ENCODE measurements around the gene DUSP28.
"Not testable (repeated sequence)": the region's sequence is repeated elsewhere in the genome, so short reads cannot be mapped to it uniquely, and the experiment has no call there.

Gene DUSP28

DNA sequence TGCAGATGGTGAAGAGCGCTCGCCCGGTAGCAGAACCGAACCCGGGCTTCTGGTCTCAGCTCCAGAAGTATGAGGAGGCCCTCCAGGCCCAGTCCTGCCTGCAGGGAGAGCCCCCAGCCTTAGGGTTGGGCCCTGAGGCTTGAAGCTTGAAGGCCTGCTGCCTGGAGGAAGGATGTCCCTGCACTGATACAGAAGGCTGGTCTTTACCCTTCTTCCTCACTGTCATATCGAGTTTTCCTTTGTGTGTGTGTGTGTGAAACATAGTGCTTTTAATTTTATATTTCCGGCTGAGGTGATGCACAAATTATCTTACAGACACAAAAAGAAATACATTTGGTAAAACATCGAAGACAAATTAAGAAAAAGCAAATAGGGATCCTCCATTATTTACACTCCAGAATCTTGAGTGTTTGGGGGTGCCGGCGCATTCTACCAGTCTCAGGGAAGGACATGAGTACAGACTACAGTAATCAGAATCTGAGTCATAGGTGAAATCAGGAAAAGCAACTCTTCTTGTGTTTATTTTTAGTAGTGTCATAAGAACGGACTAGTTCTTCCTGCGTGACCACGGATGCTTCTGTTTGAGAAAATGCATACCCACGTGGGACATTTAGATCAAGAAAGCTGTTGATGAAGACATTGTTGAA lies 1.3 kb downstream of the DUSP28 start:
- DNase-seq: no peak

DNA sequence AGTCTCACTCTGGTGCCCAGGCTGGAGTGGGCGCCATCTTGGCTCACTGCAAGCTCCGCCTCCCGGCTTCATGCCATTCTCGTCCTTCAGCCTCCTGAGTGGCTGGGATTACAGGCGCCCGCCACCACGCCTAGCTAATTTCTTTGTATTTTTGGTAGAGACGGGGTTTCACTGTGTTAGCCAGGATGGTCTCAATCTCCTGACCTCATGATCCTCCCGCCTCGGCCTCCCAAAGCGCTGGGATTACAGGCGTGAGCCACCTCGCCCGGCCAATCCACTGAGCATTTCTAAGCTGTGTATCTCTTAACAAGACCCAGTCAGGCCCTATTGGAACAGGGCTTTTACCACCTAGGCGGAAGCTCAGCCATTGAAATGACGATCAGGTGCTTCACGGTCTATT lies 3.1 kb downstream of the DUSP28 start:
- not testable (repeated sequence) for DNase-seq

DNA sequence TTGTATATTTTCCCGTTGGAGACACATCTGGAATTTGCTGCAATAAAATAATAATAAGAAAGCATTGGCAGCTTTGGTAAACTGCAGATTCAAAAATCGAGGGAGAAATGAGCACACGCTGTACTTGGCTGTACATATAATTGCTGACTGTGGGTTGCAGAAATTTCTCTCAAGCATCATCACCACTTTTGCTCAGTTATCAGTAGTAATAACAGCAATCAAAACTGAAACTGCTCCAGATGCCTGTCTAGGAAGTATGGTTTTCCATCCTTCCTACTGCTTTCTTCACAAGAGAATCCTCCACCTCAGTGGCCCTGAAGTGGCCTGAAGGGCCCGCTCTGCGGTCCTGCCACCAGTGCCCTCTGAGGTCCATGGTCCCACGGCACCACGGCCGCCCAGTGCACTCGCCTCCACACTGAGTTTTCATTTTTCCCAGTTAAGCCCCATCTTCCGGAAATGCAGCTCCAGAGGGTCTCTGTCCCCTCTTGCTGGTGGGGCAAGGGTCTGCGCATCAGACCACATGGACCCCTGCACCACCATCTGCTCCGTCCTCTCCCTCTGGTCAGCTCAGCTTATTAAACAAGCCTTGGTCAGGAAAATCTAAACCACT lies 3.9 kb downstream of the DUSP28 start:
- no peak for DNase-seq

DNA sequence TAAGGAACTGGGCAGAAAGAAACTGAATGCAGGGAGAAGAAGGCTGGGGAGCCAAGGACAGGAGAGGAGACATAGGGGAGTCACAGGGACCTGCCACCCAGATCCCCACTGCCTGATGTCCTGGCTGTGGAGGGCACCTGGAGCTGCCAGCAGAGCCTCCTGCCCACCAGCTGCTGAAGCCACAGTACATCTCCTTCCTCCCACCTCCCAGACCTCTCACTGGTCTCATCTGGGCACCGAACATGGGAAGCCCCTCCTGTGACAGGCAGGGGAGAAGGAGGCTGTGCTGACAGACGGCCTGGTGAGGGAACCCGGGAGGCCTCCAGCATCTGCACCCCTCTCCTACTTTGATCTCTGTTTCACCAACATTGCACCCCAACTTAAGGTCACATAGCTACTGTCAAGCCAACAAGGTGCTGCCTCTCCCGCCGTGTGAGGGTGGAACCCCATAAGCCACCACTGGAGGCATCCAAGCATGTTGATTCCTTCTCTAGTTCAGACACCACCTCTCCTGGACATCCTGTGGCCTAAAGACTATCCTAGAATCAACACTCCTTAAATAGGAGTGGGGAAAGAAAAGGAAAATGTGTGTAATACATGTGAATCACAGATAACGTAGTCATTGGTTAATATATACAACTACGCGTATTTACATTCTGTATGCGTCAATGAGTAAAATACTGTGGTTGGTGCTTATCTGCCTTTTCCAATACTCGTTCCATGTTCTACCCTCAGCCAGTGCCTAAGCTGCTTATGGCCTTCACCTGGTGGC lies 4.6 kb downstream of the DUSP28 start:
- no peak for DNase-seq

DNA sequence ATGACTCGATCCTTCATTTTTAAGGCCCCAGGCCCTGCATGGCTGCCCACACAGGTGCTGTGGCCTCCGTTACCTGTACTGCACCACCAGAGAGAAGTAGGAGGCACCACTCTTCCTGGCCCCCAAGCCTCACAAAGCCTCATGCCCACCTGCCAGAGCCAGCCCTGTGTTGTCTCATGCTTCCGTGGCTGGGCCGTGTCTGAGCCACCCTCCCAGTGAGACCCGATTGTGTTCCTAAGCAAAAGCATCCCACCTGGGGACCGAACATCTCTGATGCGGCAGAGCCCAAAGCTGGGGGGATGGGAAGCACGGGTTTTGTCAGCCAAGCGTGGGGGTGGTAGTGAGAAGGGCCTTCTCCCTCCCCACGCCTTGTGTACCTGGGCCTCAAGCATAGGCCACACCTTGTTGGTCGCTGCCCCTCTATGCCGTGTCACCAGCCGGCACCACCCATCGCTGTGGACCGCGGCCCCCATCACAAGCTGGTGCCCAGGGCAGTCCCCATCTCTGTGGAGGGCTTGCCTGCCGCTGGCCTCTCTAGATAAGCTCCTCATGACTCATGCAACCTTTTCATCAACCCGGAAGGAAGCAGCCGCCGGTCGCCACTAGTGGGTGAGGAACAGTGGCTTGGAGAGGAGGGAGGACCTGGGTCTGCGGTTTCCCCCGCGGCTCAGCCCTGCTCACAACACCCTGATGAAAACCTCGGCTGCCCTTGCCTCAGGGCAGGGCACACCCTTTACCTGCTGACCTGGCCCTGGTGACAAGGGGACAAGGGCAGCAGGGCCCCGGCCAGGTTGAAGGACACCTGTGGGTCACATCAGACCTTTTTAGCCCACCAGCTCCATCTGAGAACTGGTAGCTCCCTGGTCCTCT lies 5.4 kb downstream of the DUSP28 start:
- peak; percentile 3 for DNase-seq

DNA sequence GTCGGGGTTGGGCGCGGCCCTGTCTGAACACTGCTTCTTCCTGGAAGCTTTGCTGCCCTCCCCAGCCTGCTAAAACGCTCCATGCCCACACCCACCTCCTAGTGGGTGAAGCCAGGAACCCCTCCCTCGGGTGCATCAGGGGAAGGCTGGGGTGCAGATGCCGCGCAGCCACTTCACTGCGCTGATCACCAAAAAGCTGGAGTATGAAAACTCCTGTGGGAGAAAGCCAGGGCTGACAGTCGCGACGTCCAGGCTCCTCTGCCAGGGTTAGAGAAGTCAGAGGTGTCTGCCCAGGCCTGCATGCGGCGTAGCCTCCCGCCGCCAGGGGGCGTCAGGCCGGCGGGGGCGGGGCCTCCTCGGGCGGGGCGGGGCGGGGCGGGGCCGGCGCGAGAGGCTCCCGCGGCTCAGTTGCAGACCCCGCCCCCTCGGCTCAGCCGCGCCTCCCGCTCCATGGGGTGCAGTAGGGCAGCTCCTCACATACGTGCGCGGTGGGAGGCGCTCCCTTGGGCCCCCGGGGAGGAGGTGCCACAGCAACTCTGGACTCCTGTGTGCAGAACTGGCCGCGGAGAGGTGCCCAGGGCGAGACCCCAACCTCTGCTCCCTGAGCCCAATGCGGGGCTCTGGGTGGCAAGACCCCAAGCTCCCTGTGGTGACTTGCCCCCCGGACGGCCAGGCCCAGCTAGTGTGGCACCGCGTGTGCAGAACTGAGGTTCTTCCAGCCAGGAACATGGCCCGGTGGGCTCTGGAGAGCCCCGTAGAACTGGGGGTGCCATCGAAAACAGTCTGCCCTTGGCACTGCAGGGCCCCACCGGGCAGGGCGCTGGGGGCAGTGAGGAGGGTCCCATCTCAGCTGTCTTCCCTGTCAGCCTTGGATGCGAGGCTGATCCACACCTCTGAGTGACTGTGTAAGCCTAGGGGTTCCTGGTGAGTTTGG lies 6.3 kb downstream of the DUSP28 start:
- DNase-seq: peak; percentile 78

DNA sequence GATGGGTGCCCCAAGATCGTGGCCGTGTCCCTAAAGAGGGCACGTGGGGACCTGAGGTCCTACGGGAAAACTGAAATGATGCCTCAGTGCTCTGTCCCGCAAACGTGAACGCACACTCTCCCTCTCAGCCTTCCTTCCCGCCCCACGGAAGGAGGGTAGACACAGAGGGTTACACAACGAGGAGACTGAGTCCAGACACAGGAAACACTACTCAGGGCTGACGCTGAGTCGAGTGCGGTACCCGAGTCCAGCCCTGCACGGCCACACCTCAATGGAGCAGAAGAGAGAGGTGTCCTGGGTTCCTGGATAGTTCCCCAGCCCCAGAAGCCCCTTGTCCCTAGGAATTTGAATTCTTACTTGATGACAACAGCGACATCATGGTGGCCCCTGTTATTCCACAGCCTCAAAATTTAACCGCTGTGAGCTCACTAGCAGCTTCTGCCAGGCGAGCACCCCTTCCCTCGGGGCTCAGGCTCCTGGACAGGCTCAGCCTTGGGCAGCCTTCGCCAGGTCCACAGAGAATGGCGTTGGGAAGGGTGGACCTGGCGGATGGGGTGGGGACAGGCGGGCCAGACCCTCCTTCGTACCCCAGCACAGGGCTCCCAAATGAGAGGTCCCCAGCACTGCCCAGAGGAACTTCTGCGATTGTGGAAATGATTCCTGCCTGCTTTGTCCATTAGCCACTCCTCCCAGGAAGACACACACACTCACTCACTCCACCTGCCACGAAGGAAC lies 7.1 kb downstream of the DUSP28 start:
- no peak for DNase-seq

DNA sequence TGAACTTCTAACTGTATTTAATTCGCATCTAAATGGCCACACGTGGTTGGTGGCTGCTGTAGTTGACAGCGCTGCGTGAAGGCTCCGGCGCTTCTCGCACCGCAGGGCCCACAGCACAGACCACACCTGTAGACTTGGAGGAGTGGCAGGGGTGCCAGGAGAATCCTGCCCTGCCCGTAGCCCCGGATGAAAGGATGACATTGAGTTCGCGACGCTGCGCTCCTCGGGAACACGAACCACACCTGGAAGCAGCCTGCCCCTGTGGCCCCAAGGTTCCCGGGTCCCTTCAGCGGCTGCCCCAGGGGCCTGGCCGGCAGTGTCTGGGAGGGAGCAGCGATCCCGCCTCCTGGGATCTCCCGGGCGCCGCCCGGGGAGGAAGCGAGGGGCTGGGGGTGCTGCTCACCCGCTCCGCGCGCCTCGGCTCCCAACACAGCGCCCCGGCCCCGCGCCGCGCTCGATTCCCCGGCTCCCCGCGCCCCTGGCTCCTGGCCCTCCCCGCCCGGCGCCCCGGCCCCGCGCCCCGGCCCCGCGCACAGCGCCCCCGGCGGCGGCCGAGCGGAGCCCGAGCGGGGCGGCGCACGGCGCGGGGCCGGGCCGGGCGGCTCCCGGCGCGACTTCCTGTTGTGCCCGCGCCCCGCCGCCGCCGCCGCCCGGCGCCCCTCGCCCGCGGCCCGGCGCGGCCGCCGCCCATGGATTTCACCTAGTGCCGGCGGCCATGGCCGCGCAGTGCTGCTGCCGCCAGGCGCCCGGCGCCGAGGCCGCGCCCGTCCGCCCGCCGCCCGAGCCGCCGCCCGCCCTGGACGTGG lies 7.9 kb downstream of the DUSP28 start, which contains the start of gene RNPEPL1:
Gene RNPEPL1, plus strand, starts transcription at position 613 of the 806 bp plus-strand sequence. Its CDS starts 103 bp downstream, at position 716.
- peak; percentile 53 for DNase-seq

DNA sequence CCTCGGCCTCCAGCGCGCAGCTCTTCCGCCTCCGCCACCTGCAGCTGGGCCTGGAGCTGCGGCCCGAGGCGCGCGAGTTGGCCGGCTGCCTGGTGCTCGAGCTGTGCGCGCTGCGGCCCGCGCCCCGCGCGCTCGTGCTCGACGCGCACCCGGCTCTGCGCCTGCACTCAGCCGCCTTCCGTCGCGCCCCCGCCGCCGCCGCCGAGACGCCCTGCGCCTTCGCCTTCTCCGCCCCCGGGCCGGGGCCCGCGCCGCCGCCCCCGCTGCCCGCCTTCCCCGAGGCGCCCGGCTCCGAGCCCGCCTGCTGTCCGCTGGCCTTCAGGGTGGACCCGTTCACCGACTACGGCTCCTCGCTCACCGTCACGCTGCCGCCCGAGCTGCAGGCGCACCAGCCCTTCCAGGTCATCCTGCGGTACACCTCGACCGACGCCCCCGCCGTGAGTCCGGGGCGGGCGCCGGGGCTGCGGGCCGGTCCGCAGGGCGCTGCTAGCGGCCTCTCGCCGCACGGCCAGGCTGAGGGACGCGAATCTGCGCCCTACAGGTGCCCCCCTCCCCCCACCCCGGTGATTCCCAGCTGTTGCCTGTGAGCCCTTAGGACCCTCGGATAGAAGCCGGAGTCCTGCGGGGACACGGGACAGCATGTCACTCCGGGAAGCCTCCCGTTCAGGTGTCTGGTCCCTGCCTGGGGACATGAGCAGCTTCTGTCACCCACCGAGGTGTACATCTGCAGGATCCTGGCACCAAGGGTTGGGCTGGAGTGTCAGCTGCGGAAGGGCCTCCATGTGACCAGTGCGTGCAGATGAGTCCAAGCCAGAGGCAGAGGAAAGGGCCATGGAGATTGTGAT lies 8.7 kb downstream of the DUSP28 start:
- peak; percentile 71 for DNase-seq

DNA sequence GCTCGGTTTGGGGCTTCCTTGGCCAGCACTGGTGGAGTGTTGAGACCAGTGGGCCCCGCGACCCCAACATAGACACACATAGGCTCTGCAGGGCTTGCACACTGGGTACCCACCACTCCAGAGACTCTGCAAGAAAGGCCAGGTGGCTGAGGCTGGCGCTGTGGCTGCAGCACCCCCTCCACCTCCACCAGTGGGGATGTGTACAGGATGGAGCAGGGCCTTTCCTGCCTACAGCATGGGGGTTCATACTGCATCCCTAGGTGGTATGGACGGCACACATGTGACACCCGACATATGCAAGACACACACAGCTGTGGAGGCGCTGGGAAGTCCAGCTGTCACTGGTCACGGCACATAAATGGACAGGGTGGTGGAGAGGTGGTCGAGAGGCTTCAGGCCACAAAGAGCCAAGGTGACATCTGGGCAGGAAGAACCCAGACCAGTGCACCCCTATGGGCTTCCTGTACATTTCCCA lies 9.4 kb downstream of the DUSP28 start:
- DNase-seq: no peak

DNA sequence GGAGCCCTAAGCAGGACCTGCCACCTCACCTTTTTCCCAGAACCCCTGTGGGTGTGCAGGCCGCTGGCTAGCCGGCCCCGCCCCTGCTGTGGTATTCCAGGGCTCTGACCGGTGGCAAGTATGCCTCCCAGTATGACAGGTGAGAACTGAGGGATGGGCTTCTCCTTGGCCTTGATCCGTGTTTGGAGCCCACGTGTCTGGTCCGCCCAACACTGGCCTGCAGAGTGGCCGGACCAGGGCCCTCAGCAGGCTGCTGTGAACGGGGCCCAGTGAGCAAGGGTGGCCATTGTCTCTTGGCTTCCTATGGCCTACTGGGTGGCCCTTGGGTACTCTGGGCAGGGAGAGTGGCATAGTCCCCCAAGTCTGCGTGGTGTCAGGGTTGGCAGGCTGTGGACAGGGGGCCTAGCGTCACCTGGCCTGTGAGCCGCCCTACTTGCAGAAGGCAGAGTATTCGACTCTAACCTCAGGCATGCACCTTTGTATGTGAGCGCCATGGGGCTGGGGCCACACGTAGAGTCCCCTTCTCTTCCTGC lies 9.9 kb downstream of the DUSP28 start:
- DNase-seq: no peak

DNA sequence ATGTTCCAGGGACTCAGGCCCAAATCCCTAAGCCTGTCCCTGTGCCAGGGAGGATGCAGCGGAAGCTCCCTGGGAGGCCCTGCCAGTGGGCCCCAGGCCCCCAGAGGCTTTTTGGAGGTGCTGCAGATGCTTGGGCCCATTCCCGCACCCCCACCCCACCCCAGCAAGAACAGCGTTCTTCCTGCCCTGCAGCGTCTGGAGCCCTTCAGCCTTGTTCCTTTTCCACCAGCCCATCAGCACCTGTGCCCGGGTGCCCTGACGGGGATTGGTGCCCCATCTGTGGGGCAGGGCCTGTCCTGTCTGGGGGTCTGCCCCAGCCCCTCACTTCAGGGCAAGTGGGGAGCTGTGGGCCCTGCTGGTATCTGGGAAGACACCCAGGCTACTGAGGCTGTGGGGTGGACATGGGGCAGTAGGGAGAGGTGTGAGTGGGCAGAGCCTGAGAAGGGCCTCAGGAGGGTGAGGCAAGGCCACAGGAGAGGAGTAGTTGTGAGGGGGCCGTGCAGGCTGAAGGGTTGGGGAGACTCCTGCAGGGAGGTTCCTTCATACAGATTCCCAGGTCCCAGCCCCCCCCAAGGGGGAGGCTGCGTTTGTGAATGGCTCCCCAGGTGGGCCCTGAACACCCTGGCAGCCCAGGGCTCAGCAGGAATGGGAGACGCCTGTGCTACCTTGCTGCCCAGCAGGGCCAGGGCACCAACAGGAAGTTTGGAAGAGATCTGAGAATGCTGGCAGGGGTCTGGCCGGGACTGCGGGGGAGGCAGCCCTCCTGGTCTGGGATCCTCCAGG lies 10.6 kb downstream of the DUSP28 start:
- DNase-seq: no peak

DNA sequence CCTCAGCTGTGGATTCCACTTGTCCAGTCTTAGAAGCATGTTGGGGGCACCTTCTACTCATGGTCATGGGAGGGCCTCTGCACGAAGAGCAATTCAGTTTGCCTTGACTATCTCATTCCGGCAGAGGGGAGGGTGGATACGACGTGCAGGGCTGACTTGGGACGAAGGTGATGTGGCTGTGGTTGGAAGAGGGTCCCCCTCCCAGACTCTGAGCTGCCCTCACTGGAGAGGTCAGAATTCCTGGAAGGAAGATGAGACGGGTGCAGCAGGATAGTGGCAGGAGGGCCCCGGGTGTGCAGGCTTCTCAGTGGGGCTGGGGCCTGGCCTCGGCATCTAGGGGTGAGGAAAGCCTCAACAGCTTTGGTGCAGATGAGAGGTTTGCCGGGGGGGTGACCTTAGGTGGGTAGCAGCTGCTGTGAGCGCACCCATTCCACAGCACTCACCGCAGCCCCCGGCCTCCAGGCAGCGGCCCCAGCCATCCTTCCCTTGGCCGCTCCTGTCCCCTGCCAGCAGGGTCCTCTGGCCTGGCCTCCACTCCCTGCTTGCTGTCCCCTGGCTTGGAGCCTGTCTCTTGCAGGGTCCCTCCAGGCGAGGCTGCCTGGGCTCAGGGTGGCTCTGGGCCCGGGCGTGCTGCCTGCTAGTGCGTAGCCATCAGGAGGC lies 11.3 kb downstream of the DUSP28 start:
- no peak for DNase-seq

DNA sequence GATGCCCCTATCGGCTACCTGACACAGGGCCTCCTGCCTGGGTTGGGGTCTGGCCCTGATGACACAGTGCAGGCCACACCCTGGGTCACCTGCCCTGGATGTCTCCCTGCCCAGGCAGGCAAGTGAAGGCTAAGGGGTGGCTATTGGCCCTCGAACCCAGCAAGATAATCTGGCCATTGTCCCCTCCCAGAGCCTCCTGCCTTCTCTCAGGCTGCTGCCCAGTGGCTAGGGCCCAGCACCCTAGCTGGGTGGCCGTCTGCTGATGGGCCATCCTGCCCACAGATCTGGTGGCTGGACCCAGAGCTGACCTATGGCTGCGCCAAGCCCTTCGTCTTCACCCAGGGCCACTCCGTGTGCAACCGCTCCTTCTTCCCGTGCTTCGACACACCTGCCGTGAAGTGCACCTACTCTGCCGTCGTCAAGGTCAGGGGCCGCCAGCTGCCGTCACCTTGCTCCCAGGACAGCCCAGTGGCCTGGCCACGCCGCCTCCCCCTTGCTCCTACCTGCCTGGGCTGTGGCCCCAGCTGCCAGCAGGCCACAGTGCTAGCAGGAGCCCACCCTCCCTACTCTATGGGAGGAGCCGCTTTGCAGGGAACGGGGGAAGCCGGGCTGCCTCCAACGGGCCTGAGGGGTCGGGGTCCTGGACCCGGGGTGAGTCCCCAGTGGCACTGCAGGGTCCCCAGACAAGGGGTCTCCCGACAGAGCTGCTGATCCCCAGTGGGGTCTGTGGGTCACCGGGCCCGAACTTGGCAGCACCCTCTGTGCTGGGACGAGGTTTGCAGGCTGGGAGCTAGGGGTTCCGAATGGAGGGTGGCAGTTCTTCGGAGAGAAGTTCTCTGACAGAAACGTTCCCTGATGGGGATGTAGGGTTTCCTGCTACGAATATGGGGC lies 12.2 kb downstream of the DUSP28 start:
- DNase-seq: no peak

DNA sequence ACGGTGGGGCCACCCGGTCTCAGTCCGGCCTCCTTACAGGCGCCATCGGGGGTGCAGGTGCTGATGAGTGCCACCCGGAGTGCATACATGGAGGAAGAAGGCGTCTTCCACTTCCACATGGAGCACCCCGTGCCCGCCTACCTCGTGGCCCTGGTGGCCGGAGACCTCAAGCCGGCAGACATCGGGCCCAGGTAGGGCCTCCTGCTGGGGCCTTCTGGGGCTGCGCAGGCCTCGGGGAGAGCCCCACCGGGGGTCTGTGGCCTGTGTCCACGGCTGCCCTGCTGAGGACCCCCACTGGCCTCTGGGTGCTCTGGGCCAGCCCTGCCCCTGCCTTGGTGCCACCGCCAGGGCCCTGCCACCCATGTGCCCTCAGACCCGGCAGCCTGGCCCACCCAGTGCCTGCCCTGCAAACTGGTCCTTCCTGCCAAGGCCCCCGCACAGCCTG lies 12.9 kb downstream of the DUSP28 start:
- no peak for DNase-seq
